ENCODE data around the gene BCL2.
"Not testable (repeated sequence)": the region's sequence is repeated elsewhere in the genome, so short reads cannot be mapped to it uniquely, and the experiment has no call there.

Gene BCL2

GRCh38 chr18:63198868-63199742 is 120.5 kb downstream of the BCL2 start:
- DNase-seq (ENCODE audit: low spot score), result no peak

- no peak for DNase-seq (ENCODE audit: low spot score)
These were observed 121.3 kb downstream of the BCL2 start for GRCh38 chr18:63198098-63198760.

GRCh38 chr18:63197246-63197869 is 122.2 kb downstream of the BCL2 start:
- peak; percentile 50 for DNase-seq (ENCODE audit: low spot score)

- DNase-seq (ENCODE audit: low spot score), result no peak
These were observed 124.0 kb downstream of the BCL2 start for GRCh38 chr18:63195326-63196159.

GRCh38 chr18:63192885-63193349 is 126.7 kb downstream of the BCL2 start:
- DNase-seq (ENCODE audit: low spot score), result no peak

GRCh38 chr18:63192126-63192884 is 127.3 kb downstream of the BCL2 start:
- no peak for DNase-seq (ENCODE audit: low spot score)

GRCh38 chr18:63191413-63191812 is 128.2 kb downstream of the BCL2 start:
- no peak for DNase-seq (ENCODE audit: low spot score)

- not testable (repeated sequence) for DNase-seq (ENCODE audit: low spot score)
These were observed 128.7 kb downstream of the BCL2 start for GRCh38 chr18:63190838-63191237.

GRCh38 chr18:63189817-63190216 is 129.8 kb downstream of the BCL2 start:
- no peak for DNase-seq (ENCODE audit: low spot score)

GRCh38 chr18:63189041-63189440 is 130.5 kb downstream of the BCL2 start:
- DNase-seq (ENCODE audit: low spot score), result no peak

- no peak for DNase-seq (ENCODE audit: low spot score)
These were observed 131.6 kb downstream of the BCL2 start for GRCh38 chr18:63187791-63188460.

GRCh38 chr18:63187223-63187574 is 132.4 kb downstream of the BCL2 start:
- DNase-seq (ENCODE audit: low spot score), result no peak

GRCh38 chr18:63186520-63187222 is 132.9 kb downstream of the BCL2 start:
- DNase-seq (ENCODE audit: low spot score), result no peak

GRCh38 chr18:63185984-63186383 is 133.6 kb downstream of the BCL2 start:
- no peak for DNase-seq (ENCODE audit: low spot score)

GRCh38 chr18:63183952-63184770 is 135.4 kb downstream of the BCL2 start:
- DNase-seq (ENCODE audit: low spot score), result no peak

GRCh38 chr18:63183378-63183777 is 136.2 kb downstream of the BCL2 start:
- DNase-seq (ENCODE audit: low spot score), result no peak

- DNase-seq (ENCODE audit: low spot score), result peak; percentile 15
These were observed 136.7 kb downstream of the BCL2 start for GRCh38 chr18:63182861-63183260.

GRCh38 chr18:63182310-63182772 is 137.2 kb downstream of the BCL2 start:
- no peak for DNase-seq (ENCODE audit: low spot score)

GRCh38 chr18:63181706-63182309 is 137.8 kb downstream of the BCL2 start:
- no peak for DNase-seq (ENCODE audit: low spot score)
